ENCODE measurements around the gene ADAMTS9.

Gene ADAMTS9

GRCh38 chr3:64687781-64688604, at the start of gene ADAMTS9:
Gene ADAMTS9 (minus strand): TSS chr3:64688000. CDS start chr3:64687657, 343 bp downstream.
- no peak for DNase-seq

GRCh38 chr3:64732576-64732975, 44.8 kb upstream of the ADAMTS9 start:
- no peak for DNase-seq

- no peak for DNase-seq
Observed at GRCh38 chr3:64730681-64731080, 42.9 kb upstream of the ADAMTS9 start.

- no peak for DNase-seq
Observed at GRCh38 chr3:64728994-64729393, 41.2 kb upstream of the ADAMTS9 start.

- no peak for DNase-seq
Observed at GRCh38 chr3:64728428-64728827, 40.6 kb upstream of the ADAMTS9 start.

GRCh38 chr3:64726414-64727090, 38.8 kb upstream of the ADAMTS9 start:
- DNase-seq: no peak

GRCh38 chr3:64718976-64719375, 31.2 kb upstream of the ADAMTS9 start:
- no peak for DNase-seq

- DNase-seq: no peak
Observed at GRCh38 chr3:64717872-64718613, 30.2 kb upstream of the ADAMTS9 start.

GRCh38 chr3:64717411-64717810, 29.6 kb upstream of the ADAMTS9 start:
- no peak for DNase-seq

- DNase-seq: no peak
Observed at GRCh38 chr3:64716110-64716710, 28.4 kb upstream of the ADAMTS9 start.

- no peak for DNase-seq
Observed at GRCh38 chr3:64715211-64715982, 27.6 kb upstream of the ADAMTS9 start.

GRCh38 chr3:64708456-64708855, 20.7 kb upstream of the ADAMTS9 start:
- DNase-seq: no peak

- no peak for DNase-seq
Observed at GRCh38 chr3:64705946-64706345, 18.1 kb upstream of the ADAMTS9 start.

- DNase-seq: no peak
Observed at GRCh38 chr3:64696896-64697295, 9.1 kb upstream of the ADAMTS9 start.

GRCh38 chr3:64694114-64694513, 6.3 kb upstream of the ADAMTS9 start:
- no peak for DNase-seq

GRCh38 chr3:64693031-64693430, 5.2 kb upstream of the ADAMTS9 start:
- no peak for DNase-seq

GRCh38 chr3:64691051-64691450, 3.3 kb upstream of the ADAMTS9 start:
- no peak for DNase-seq

- no peak for DNase-seq
Observed at GRCh38 chr3:64687086-64687780, 567 bp downstream of the ADAMTS9 start.

GRCh38 chr3:64686446-64686908, 1.3 kb downstream of the ADAMTS9 start:
- no peak for DNase-seq

- DNase-seq: no peak
Observed at GRCh38 chr3:64685800-64686445, 1.9 kb downstream of the ADAMTS9 start.

GRCh38 chr3:64685331-64685799, 2.4 kb downstream of the ADAMTS9 start:
- no peak for DNase-seq
